Fibroblast of upper back skin (primary cell): ENCODE results near the gene DNAH8.
A peak's percentile ranks its signal among the peaks of the same experiment; 100 is the strongest.

Experiments used
- DNase-seq: peaks from one replicate; pipeline ENCODE4 v3.0.0-alpha.2; 2013

Gene DNAH8

DNA sequence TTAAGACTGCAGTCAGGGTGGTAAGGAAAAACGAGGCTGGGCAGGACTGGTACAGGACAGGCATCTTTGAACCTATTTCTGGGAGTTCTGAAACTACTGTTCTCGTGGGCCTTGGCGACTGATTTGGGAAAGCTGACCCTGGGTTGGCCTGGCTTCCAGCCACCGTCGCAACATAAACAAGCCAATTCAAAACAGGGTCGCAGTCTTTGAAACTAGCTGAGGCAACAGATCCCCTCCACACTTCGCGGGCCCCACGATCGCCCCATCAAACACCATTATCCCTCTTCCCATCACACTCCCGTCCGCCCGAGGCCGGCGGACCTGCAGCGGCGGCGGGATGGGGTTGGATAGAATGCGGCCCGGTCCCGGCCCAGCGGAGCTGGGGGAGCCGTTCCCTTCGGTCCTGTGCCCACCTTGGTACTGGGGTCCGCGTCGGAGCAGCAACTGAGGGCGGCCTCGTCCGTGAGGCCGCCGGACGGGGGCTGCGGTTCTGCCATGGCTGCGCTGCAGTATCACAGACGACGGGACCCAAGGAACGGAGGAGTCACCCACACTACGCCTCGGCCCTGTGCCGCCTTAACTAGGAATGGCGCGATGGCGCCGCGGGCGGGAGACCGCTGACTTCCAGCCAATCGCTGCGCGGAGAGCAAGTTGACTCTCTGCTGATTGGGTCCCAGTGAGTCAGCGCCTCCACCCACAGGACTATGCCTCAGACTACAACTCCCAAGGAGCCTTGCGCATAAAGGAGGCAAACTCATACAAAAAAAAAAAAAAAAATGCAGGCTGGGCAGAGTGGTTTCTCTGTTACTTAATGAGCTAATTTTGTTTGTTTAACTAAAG is 12.3 kb upstream of the DNAH8 start, which contains the start of gene GLO1:
TSS of gene GLO1 (minus strand) at position 588 of the 840 bp plus-strand sequence. CDS start at position 497, 91 bp downstream.
- peak; percentile 99 for DNase-seq

DNA sequence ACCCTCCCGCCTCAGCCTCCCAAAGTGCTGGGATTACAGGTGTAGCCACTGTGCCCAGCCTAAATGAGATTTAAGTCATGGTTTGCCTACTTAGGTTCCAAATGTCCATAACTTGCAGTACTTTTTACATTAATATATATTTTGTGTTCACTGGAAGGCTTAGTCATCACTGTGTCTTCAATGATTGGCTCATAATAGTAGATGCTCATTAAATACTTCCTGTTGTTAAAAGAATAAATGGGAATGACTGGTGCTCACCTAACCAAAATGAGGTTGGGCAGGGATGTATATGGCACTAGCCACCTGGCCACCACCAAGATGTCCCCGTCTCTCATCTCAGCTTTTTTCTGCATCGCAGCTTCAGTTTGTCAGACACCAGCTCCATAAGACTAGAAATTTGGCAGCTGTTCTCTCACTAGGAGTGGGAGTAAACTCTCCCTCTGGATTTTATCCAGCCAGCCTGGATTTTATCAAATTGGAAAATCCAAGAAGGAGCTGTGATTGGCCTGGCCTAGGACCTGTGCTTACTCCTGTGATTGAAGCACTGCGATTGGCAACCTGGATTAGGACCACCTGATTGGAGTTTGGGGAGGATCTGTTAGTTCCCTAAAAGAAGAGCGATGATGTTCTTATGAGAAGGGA is 11.0 kb upstream of the DNAH8 start:
- DNase-seq, result no peak

GRCh38 chr6:38705924-38706323 is 9.2 kb upstream of the DNAH8 start:
- DNase-seq, result no peak

- no peak for DNase-seq
These were observed 6.6 kb upstream of the DNAH8 start for GRCh38 chr6:38708496-38708895.

- DNase-seq, result no peak
These were observed 1.3 kb upstream of the DNAH8 start for GRCh38 chr6:38713812-38714211.

GRCh38 chr6:38714239-38715015 is 684 bp upstream of the DNAH8 start:
- no peak for DNase-seq

- no peak for DNase-seq
These were observed 1.7 kb downstream of the DNAH8 start for GRCh38 chr6:38716825-38717224.

DNA sequence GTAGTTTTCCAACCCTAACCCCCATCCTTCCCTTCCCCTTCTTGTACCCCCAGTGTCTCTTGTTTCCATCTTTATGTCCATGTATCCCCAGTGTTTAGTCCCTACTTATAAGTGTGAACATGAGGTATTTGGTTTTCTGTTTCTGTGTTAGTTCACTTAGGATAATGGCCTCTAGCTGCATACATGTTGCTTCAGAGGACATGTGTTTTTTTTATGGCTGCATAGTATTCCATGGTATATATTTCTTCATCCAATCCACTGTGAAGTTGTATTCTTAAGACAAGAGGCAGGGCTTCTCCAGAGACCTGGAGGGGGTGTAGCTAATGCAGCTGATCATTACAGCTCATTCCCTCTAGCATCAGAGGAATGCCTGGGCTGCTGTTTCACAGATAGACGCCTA is 4.2 kb downstream of the DNAH8 start:
- no peak for DNase-seq

GRCh38 chr6:38720295-38720694 is 5.2 kb downstream of the DNAH8 start:
- no peak for DNase-seq

- no peak for DNase-seq
These were observed 6.9 kb downstream of the DNAH8 start for GRCh38 chr6:38722038-38722437.

- DNase-seq, result no peak
These were observed 7.7 kb downstream of the DNAH8 start for GRCh38 chr6:38722727-38723334.

DNA sequence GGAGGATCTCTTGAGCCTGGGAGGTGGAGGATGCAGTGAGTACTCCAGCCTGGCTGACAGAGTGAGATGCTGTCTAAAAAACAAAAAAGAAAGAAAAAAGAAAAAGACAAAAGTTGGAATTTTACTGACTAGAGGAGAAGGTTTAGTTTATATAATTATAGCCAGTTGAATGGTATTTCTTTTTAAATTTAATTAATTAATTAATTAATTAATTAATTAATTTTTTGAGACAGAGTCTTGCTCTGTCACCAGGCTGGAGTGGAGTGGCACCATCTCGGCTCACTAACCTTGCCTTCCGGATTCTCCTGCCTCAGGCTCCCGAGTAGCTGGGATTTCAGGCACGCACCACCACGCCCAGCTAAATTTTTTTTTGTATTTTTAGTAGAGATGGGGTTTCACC is 8.7 kb downstream of the DNAH8 start:
- no peak for DNase-seq

DNA sequence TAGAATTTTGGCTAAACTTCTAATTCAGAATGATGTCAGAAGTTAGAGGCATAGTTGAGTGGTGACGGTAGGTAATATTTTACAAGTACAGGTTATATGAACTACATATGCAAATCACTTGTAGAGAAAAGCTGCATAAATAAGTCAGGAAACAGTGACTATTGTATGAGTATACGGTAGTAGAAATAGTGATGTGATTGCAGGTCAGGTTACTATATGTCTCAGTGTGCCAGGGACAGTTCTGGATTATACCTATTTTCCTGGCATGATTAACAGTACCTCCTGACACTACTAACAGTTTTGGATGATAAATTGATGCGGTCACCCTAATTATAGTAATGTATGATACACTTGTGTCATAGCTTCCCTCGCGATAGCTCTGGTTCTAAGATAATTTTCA is 9.2 kb downstream of the DNAH8 start:
- DNase-seq, result no peak

GRCh38 chr6:38725414-38726183 is 10.5 kb downstream of the DNAH8 start:
- no peak for DNase-seq

- no peak for DNase-seq
These were observed 13.1 kb downstream of the DNAH8 start for GRCh38 chr6:38728203-38728602.

DNA sequence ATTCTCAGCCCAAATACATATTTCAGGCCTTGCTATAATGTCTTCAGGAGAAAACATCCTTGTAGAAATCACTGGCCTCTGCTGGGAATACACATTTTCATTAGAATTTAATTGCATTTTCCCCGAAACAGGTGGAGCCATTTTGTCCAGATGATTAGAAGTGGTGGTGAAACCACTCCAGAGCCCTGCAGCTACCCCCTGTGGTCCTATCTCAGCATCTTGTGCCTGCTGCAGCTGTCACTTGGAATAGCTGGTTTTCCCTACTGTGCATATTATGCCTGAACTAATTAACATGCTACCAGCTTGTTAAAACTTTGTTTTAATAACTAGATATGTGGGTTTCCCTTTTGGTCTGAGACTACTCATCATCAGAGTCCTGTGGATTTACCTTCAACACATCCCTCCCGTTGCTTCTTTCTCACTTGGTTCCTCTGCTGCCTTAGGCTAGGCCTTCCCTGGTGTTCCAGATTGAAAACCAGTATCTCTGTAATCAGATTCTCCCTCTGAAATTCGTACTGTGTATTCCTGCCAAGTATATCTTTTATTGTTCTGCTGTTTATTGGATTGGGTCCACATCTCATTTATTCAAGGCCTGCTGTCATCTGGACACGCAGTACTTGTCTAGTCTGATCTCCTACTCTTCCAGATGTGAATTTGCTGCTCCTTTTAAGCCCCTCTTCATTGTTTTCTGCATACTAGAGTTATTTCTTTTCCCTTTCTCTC is 15.2 kb downstream of the DNAH8 start:
- no peak for DNase-seq

- DNase-seq, result no peak
These were observed 21.8 kb downstream of the DNAH8 start for GRCh38 chr6:38736951-38737350.

DNA sequence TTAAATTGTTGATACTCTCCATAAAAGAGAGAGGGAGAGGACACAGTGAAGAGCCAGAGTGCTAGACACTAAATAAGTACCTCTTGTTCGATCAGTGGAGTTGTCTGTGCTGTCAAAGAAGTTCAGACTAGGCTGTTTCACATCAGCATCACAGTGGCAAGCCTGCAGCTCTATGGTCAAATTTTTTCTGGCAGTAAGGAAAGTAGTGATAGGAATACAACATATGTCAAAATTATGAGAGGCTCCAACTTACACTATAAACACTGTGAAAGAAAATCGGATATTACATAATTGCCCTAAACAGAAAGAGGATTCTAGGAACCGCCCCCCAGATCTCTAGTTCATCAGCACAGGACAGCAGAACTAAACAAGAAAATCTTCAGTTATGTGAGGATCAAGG is 23.1 kb downstream of the DNAH8 start:
- no peak for DNase-seq

GRCh38 chr6:38739532-38739931 is 24.4 kb downstream of the DNAH8 start:
- DNase-seq, result no peak

- no peak for DNase-seq
These were observed 34.4 kb downstream of the DNAH8 start for GRCh38 chr6:38749473-38749872.

- DNase-seq, result no peak
These were observed 36.0 kb downstream of the DNAH8 start for GRCh38 chr6:38750968-38751615.
